ENCODE measurements around the gene JAG2.

DNA sequence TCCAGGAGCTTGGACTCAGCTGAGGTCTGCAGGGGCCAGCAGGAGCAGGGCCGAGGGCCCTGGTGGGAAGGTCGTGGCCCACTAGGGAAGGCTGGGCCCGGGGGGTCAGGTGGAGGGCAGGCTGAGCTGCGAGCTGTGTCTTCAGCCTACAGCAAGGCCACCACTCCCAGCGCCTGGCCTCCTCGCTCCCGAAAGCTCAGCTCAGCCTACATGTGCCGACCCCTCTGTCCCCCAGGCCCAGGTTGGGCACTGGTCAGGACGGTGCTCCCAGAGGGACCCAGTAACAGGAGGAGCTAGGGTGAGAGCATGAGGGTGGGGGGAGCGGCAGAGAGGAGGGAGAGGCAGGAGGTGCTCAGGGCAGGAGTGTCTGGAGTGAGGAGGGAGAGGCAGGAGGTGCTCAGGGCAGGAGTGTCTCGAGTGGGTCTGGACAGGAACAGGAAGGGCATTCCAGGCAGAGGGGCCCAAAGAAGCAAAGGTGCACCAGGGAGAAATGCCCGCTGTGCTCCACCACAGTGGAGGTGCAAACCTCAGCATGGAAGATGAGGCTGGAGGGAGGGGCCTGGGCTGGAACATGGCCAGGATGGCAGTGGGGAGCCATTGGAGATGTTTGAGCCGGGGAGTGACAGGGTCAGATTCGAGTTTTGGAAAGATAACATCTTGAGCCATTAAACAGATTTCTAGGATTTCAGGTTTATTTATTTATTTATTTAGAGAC is 74.2 kb downstream of the JAG2 start:
- TF ChIP-seq, protein P1, sequence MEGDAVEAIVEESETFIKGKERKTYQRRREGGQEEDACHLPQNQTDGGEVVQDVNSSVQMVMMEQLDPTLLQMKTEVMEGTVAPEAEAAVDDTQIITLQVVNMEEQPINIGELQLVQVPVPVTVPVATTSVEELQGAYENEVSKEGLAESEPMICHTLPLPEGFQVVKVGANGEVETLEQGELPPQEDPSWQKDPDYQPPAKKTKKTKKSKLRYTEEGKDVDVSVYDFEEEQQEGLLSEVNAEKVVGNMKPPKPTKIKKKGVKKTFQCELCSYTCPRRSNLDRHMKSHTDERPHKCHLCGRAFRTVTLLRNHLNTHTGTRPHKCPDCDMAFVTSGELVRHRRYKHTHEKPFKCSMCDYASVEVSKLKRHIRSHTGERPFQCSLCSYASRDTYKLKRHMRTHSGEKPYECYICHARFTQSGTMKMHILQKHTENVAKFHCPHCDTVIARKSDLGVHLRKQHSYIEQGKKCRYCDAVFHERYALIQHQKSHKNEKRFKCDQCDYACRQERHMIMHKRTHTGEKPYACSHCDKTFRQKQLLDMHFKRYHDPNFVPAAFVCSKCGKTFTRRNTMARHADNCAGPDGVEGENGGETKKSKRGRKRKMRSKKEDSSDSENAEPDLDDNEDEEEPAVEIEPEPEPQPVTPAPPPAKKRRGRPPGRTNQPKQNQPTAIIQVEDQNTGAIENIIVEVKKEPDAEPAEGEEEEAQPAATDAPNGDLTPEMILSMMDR (IDR thresholded peaks at IDR 0.05) = no peak
- TF ChIP-seq POLR2A (IDR thresholded peaks at IDR 0.05) = no peak

Measured in testis (tissue), 2 donors.